Measurements from ENCODE around the gene HS6ST1. TPM values are rescaled to one million over a fixed set of nuclear protein-coding genes. Genes with fewer than 3 reads are reported as not detected.
A peak's percentile ranks its signal among the peaks of the same experiment; 100 is the strongest.

HS6ST1 gene
- 10 to 100 TPM in 1 of 2 donors, 1 to 10 TPM in 1; 2.9 to 14.5 TPM for total RNA-seq

- DNase-seq (ENCODE audit: low spot score in 2 of 2) = peak; percentile 76 to 95
- no peaks in the 10 kb centered on the region for H3K9me3 Mint-ChIP-seq
- H3K27ac Mint-ChIP-seq = peak within 1 kb of the TSS; percentile 60 to 73
- H3K36me3 Mint-ChIP-seq = no peaks in the 10 kb centered on the region
- ATAC-seq = peak; percentile 80 to 86
Observed at GRCh38 chr2:128318776-128319464, at the start of gene HS6ST1. TSS of gene HS6ST1 (minus strand) at chr2:128318868. CDS start at chr2:128318563, 305 bp downstream.

DNA sequence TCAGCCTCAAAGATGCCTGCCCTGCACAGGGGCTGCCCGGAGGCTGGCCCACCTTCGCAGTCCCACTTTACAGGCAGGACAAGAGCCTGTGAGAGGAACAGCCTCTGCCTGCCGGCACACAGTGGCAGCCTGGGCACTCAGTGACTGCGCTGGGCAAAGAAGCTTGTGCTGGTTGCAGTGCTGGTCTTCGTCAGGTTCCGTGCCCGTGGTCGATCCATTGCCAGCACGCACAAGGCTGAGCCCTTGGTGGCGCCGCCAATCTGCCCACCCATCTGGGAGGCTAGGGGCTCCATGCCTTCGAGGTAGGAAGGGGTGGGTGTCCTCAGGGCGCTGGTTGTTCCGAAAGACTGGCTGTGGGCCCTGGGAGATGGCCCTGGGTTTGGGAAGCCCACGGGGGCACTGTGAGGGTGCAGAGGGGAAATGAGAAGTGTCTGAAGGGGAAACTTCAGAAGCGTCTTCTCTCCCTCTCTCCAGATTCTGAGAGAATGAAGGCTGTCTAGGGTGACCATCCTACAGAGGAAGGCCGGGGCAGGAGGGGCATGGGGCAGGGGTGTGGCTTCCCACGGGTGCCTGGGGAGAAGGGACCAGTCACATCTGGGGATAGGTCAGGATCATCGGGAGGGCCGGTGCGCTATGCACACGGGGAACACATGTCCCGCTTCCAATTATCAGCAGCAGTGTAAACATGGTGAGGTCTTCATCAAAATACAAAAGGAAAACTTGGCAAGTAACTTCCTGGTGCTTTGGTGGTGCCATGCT, 49.1 kb upstream of the HS6ST1 start:
- ATAC-seq = no peak
- Mint-ChIP-seq H3K36me3 (no peaks in the 10 kb centered on the region), H3K27ac (no peak overlapping the region), H3K9me3 (no peaks in the 10 kb centered on the region)
- DNase-seq (ENCODE audit: low spot score in 2 of 2) = no peak

DNA sequence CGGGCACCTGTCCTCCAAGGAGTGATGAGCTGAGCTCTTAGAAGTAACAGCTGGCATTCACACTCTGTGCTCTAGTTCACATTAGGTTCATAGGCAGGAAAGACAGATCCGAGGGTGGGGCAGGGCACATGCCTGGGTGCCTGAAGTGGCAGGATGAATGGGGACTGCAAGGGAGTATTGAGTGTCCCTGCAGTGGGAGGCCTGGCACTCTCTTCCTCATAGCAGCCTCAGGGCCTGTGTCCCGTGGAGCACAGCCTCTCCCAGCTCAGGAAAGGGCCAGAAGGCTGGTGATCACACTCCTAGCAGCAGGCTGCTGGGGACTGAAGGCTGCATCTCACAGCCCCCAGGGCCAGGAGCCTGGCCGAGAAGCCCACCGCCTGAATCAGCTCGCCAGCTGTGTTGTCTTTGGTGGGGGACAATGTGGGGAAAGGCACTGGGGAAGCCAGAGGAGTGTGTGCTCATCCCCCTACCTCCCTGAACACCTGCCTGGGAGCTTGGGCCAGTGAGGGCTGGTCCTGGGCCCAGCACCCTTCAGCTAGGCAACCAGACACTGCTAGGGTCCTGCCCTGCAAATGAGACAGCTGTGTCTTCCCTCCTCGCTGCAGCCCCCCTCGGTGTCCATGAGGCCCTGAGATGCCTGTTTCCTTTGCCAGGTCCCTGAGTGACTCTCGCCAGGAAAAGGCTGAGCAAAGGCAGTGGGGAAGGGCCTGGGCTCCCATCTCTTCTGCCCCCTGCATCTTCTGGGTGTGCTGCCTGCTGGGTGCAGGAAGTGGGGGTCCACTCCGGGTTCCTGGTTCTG, 48.2 kb upstream of the HS6ST1 start:
- Mint-ChIP-seq H3K27ac (peak overlapping the region in 1 of 2 donors; percentile 44), H3K36me3 (no peaks in the 10 kb centered on the region), H3K9me3 (no peaks in the 10 kb centered on the region)
- DNase-seq (ENCODE audit: low spot score in 2 of 2) (no peak), ATAC-seq (no peak)

DNA sequence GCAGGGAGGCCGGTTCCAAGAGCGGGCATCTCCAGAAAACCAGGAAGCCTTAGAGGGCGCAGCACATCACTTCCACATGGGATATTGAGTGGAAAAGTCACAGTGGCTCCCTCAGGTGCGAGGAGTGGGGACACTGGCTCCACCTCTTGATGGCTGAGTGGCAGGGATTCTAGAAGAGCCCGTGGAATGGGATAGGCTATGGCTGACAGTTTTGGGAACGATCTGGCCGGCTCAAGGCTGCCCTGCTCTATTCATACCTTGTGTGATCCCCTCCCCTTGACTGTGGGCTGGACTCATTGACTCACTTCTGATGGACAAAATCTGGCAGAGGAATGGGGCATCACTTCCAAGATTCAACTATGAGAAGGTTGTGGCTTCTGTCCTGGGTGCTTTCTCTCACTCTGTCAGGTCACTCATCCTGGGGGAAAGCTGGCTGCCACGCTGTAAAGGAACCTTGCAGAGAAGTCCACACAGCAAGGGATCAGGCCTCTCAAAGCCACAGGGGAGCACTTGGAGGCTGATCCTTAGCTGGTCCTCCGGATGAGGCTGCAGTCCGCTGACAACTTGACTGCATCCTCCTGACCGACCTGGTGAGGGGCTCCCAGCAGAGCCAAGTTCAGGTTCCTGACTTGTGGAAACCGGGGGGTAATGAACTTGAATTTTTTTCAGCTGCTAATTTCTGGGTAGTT, 46.7 kb upstream of the HS6ST1 start:
- Mint-ChIP-seq H3K9me3 (no peaks in the 10 kb centered on the region), H3K27ac (no peak overlapping the region), H3K36me3 (no peaks in the 10 kb centered on the region)
- no peak for ATAC-seq
- no peak for DNase-seq (ENCODE audit: low spot score in 2 of 2)

DNA sequence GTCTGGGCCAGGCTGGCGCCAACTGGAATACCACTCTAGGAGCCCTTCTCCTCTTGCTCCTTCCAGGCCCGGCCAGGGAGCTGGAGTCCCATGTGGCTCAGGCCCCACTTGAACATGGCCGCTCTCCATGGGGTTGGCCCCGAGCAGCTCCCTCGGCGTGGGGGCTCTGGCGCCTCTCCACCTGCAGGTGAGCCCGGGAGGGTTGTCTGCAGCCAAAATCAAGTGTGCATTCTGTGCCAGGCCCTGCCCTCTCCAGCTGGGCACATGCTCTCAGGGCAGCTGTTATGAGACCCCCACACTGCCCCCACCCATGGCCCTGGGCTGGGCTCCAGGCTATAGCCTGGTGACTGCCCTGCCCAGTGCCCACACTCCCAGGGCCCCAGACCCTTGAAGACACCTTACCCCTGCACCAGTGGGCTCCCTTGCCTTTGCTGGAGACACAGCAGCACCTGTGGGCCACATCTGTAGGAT, 45.8 kb upstream of the HS6ST1 start:
- Mint-ChIP-seq H3K36me3 (no peaks in the 10 kb centered on the region), H3K27ac (peak overlapping the region in 1 of 2 donors; percentile 50), H3K9me3 (no peaks in the 10 kb centered on the region)
- no peak for DNase-seq (ENCODE audit: low spot score in 2 of 2)
- ATAC-seq = no peak

- H3K36me3 Mint-ChIP-seq = no peaks in the 10 kb centered on the region
- no peaks in the 10 kb centered on the region for H3K9me3 Mint-ChIP-seq
- DNase-seq (ENCODE audit: low spot score in 2 of 2) (no peak), ATAC-seq (no peak)
- no peak overlapping the region for H3K27ac Mint-ChIP-seq
Observed at GRCh38 chr2:128363934-128364361, 45.3 kb upstream of the HS6ST1 start.

DNA sequence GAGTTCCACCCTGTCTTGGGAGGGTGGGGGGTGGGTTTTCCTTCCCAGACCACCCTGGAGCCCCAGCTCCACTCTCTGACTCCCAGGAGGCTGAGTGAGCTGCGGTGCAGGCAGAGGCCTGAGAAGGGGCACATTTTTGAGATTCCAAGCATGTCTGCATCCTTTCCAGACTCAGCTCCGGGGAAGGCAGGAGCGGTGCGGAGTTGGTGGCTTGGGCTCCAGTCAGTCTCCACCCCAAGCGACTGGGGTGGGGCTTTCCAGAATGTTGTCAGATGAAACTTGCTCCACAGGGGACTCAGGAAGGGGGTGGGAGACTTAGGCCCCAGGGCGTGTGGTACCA, 44.2 kb upstream of the HS6ST1 start:
- Mint-ChIP-seq H3K27ac (no peak overlapping the region), H3K9me3 (no peaks in the 10 kb centered on the region), H3K36me3 (no peaks in the 10 kb centered on the region)
- no peak for ATAC-seq
- no peak for DNase-seq (ENCODE audit: low spot score in 2 of 2)

- H3K27ac Mint-ChIP-seq = no peak overlapping the region
- no peaks in the 10 kb centered on the region for H3K36me3 Mint-ChIP-seq
- no peaks in the 10 kb centered on the region for H3K9me3 Mint-ChIP-seq
- DNase-seq (ENCODE audit: low spot score in 2 of 2) (peak in 1 of 2 donors; percentile 11), ATAC-seq (no peak)
Observed at GRCh38 chr2:128362176-128362888, 43.7 kb upstream of the HS6ST1 start.

DNA sequence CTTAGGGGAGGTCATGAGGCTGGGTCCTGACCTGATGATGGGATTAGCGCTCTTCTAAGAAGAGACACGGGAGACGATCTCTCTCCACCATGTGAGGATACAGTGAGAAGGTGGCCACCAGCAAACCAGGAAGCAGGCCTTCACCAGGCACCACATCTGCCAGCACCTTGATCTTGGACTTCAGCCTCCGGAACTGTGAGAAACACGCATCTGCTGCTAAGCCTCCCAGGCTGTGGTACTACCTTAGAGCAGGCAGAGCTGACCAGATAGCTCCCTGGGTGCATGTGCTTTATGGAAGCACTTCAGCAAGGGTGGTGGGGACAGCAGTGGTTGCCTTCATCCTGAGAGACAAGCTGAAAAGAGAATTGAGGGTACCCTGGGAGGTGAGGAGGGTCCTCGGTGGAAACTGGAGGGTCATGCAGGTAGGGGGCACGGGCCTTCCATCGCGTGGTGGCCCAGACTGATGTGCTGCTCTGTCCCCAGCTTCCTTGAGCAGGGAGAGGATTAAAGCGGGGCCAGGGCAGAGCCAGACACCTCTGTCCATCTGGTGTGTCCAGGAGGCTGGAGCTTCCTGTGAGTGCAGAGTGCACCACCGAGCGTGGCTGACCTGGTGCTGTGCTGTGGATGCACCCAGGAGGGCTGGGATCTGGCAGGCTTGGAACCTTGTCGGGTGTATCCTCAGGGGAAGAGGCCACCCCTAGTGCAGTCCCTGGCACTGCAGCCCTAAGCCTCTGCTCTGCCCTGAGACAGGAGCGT, 42.9 kb upstream of the HS6ST1 start:
- no peaks in the 10 kb centered on the region for H3K9me3 Mint-ChIP-seq
- ATAC-seq = no peak
- H3K36me3 Mint-ChIP-seq = no peaks in the 10 kb centered on the region
- peak in 1 of 2 donors; percentile 44 for DNase-seq (ENCODE audit: low spot score in 2 of 2)
- no peak overlapping the region for H3K27ac Mint-ChIP-seq

DNA sequence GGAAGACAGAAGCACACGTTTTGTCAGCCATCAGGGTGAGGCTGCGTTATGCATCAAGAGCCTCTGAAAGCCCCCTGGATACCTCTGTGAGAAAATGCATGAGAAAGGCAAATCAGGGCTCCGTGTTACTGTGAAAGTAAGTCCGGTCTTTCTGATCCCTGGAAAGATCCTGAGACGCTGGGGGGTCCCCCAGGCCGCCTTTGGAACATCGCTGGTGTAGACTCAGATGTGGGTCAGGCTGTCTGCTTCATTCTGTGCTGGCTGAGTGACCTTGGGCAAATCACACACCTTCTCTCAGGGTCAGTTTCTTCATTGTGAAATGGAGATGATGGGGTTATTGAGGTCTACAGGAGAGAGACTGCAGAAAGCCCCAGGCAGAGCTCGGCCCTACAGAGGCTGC, 42.0 kb upstream of the HS6ST1 start:
- peak in 1 of 2 donors; percentile 20 for DNase-seq (ENCODE audit: low spot score in 2 of 2)
- no peaks in the 10 kb centered on the region for H3K9me3 Mint-ChIP-seq
- ATAC-seq = no peak
- no peak overlapping the region for H3K27ac Mint-ChIP-seq
- H3K36me3 Mint-ChIP-seq = no peaks in the 10 kb centered on the region

GRCh38 chr2:128359841-128360240, 41.2 kb upstream of the HS6ST1 start:
- peak in 1 of 2 donors; percentile 37 for DNase-seq (ENCODE audit: low spot score in 2 of 2)
- no peaks in the 10 kb centered on the region for H3K9me3 Mint-ChIP-seq
- peak overlapping the region; percentile 26 to 79 for H3K27ac Mint-ChIP-seq
- ATAC-seq = no peak
- no peaks in the 10 kb centered on the region for H3K36me3 Mint-ChIP-seq

DNA sequence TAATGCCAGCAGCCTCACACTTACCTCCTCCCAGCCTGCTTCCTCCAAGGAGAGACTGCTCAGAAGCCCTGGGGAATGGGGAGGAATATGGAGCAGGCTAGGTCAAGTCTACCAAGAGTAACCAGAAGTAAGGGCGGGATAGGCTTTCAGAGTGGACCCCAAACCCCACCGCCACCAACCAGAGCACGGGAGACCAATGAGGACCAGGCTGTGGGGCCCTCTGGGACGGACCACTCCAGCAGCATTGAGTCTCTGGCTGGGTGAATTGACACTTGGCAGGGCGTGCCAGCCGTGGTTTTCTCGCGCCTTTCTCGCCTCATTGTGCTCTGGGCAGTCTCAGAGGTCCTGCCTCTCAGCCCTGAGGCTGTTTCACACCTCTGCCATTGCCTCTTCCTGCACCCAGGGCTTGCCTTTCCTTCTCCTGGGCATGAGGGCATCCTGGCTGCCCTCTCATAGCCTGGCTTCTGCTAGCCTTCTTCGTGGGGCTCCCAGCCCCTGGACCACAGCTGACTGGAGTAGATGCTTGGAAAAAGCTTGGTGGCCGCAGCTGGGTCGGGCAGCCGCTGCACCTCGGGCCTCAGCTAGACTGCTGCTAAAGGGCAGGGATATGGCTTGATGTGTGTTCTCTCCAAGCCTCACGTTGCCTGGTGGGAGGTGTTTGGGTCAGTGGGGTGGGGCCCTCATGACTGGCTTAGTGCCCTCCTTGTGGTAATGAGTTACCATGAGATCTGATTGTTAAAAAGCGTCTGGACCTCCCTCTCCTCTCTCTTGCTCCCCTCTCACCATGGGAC, 40.5 kb upstream of the HS6ST1 start:
- DNase-seq (ENCODE audit: low spot score in 2 of 2) (peak in 1 of 2 donors; percentile 35), ATAC-seq (no peak)
- Mint-ChIP-seq H3K9me3 (no peaks in the 10 kb centered on the region), H3K27ac (peak overlapping the region in 1 of 2 donors; percentile 79), H3K36me3 (no peaks in the 10 kb centered on the region)

GRCh38 chr2:128357506-128358370, 39.1 kb upstream of the HS6ST1 start:
- Mint-ChIP-seq H3K9me3 (no peaks in the 10 kb centered on the region), H3K36me3 (no peaks in the 10 kb centered on the region), H3K27ac (no peak overlapping the region)
- no peak for ATAC-seq
- DNase-seq (ENCODE audit: low spot score in 2 of 2) = peak in 1 of 2 donors; percentile 21

DNA sequence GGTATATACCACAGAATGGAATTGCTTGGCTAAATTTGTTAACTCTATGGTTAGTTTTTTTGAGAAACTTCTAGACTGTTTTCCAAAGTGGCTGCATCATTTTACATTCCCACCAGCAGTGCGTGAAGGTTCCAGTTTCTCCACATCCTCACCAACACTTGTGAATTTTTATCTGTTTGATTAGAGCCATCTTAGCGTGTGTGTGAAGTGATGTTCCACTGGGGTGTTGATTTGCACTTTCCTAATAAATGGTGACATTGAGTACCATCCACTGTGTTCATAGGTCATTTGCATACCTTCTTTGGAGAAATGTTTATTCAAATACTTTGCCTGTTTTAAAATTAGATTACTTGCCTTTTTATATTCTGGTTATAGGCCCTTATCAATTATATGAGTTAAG, 37.5 kb upstream of the HS6ST1 start:
- no peak for ATAC-seq

More for the DNA sequence above, 37.5 kb upstream of the HS6ST1 start:
- H3K36me3 Mint-ChIP-seq = peaks cover 0 to 6% of the 10 kb centered on the region in 2 donors
- DNase-seq (ENCODE audit: low spot score in 2 of 2) = no peak
- H3K9me3 Mint-ChIP-seq = peaks cover 4 to 7% of the 10 kb centered on the region in 2 donors
- H3K27ac Mint-ChIP-seq = no peak overlapping the region

Measured in activated naive CD4-positive, alpha-beta T cell treated with anti-CD3 and anti-CD28 coated beads, Interleukin-2, amount 50 U/mL, for 72 hours (primary cell).